ENCODE data around the gene ATP6V0D1. TPM values are rescaled to one million over a fixed set of nuclear protein-coding genes. Genes with fewer than 3 reads are reported as not detected.

The ATP6V0D1 gene
- total RNA-seq, 1 donor from 2014 or later = 97.9 TPM

- no peak for DNase-seq (ENCODE audit: low read depth)
- H3K4me3 ChIP-seq (ENCODE audit: low read depth, low read length) = no peak overlapping the region
- no peak for TF ChIP-seq CTCF (conservative IDR thresholded peaks at IDR 0.05; ENCODE audit: low read depth, low read length)
Measured at GRCh38 chr16:67441907-67442306, 39.0 kb downstream of the ATP6V0D1 start.

- no peak for TF ChIP-seq CTCF (conservative IDR thresholded peaks at IDR 0.05; ENCODE audit: low read depth, low read length)
- DNase-seq (ENCODE audit: low read depth) = no peak
- no peak overlapping the region for H3K4me3 ChIP-seq (ENCODE audit: low read depth, low read length)
Measured at GRCh38 chr16:67441271-67441753, 39.6 kb downstream of the ATP6V0D1 start.

GRCh38 chr16:67438824-67439393 lies 42.0 kb downstream of the ATP6V0D1 start:
- no peak for TF ChIP-seq CTCF (conservative IDR thresholded peaks at IDR 0.05; ENCODE audit: low read depth, low read length)
- no peak overlapping the region for H3K4me3 ChIP-seq (ENCODE audit: low read depth, low read length)
- DNase-seq (ENCODE audit: low read depth) = no peak

GRCh38 chr16:67438098-67438791 lies 42.7 kb downstream of the ATP6V0D1 start:
- DNase-seq (ENCODE audit: low read depth) = no peak
- no peak for TF ChIP-seq CTCF (conservative IDR thresholded peaks at IDR 0.05; ENCODE audit: low read depth, low read length)
- H3K4me3 ChIP-seq (ENCODE audit: low read depth, low read length) = no peak overlapping the region

GRCh38 chr16:67437513-67437912 lies 43.4 kb downstream of the ATP6V0D1 start:
- H3K4me3 ChIP-seq (ENCODE audit: low read depth, low read length) = no peak overlapping the region
- TF ChIP-seq CTCF (conservative IDR thresholded peaks at IDR 0.05; ENCODE audit: low read depth, low read length) = no peak
- DNase-seq (ENCODE audit: low read depth) = no peak

- H3K4me3 ChIP-seq (ENCODE audit: low read depth, low read length) = no peak overlapping the region
- no peak for TF ChIP-seq CTCF (conservative IDR thresholded peaks at IDR 0.05; ENCODE audit: low read depth, low read length)
- DNase-seq (ENCODE audit: low read depth) = no peak
Measured at GRCh38 chr16:67436640-67437193, 44.2 kb downstream of the ATP6V0D1 start.

Measured in epithelial cell of proximal tubule (primary cell).